Neural progenitor cell (in vitro differentiated cells): ENCODE measurements around the gene LLCFC1. TPM values are rescaled to one million over a fixed set of nuclear protein-coding genes. Genes with fewer than 3 reads are reported as not detected.

ENCODE experiments used
- DNase-seq: peaks from one replicate; pipeline ENCODE4 v3.0.0-alpha.2; 2016; ENCODE audit warnings: low spot score
- H2AFZ ChIP-seq: fragments of 200-600 bp; sonication (generic); replicated peaks from 2 replicates; pipeline ENCODE4 v1.6.1; 2016; ENCODE audit warnings: antibody characterized with exemption
- H3F3A ChIP-seq: fragments of 200-600 bp; sonication (generic); 2 replicates; pipeline ENCODE4 v1.6.1; 2016; ENCODE audit warnings: antibody characterized with exemption, low read depth
- H3K27ac ChIP-seq: fragments of 200-600 bp; sonication (generic); 2 replicates; pipeline ENCODE4 v1.5.1; 2016; ENCODE audit warnings: mild to moderate bottlenecking
- H3K27me3 ChIP-seq: fragments of 200-600 bp; sonication (generic); 2 replicates; pipeline ENCODE4 v1.6.1; 2016; ENCODE audit warnings: mild to moderate bottlenecking, moderate library complexity
- H3K36me3 ChIP-seq: fragments of 200-600 bp; sonication (generic); 2 replicates; pipeline ENCODE4 v1.5.1; 2016
- H3K4me1 ChIP-seq: fragments of 200-600 bp; sonication (generic); 2 replicates; pipeline ENCODE4 v1.6.1; 2016; ENCODE audit warnings: mixed run types
- H3K4me2 ChIP-seq: fragments of 200-600 bp; sonication (generic); 2 replicates; pipeline ENCODE4 v1.6.1; 2016
- H3K4me3 ChIP-seq: fragments of 200-600 bp; sonication (generic); 2 replicates; pipeline ENCODE4 v1.5.1; 2016
- H3K79me2 ChIP-seq: fragments of 200-600 bp; sonication (generic); 2 replicates; pipeline ENCODE4 v1.6.1; 2016; ENCODE audit warnings: low read depth
- H3K9ac ChIP-seq: fragments of 200-600 bp; sonication (generic); 2 replicates; pipeline ENCODE4 v1.6.1; 2016
- H3K9me3 ChIP-seq: fragments of 200-600 bp; sonication (generic); 2 replicates; pipeline ENCODE4 v1.5.1; 2016; ENCODE audit warnings: low read depth
- H4K20me1 ChIP-seq: fragments of 200-600 bp; sonication (generic); 2 replicates; pipeline ENCODE4 v1.6.1; 2016; ENCODE audit warnings: low read depth
- H3K27ac Mint-ChIP-seq: 3 replicates; pipeline ENCODE4 v1.8.0; 2021; ENCODE audit warnings: mixed read lengths
- H3K27me3 Mint-ChIP-seq: 2 replicates; pipeline ENCODE4 v1.8.0; 2022; ENCODE audit warnings: low read depth, mild to moderate bottlenecking, inconsistent platforms, moderate library complexity, mixed read lengths; ENCODE audit not compliant: insufficient read depth
- H3K36me3 Mint-ChIP-seq: 3 replicates; pipeline ENCODE4 v1.8.0; 2021; ENCODE audit warnings: mixed read lengths
- H3K4me1 Mint-ChIP-seq: 3 replicates; pipeline ENCODE4 v1.8.0; 2021; ENCODE audit warnings: mixed read lengths
- H3K4me3 Mint-ChIP-seq: 3 replicates; pipeline ENCODE4 v1.8.0; 2021; ENCODE audit warnings: mild to moderate bottlenecking, moderate library complexity, mixed read lengths
- H3K9me3 Mint-ChIP-seq: 3 replicates; pipeline ENCODE4 v1.8.0; 2020; ENCODE audit warnings: mixed read lengths
- EZH2 ChIP-seq: fragments of 200-600 bp; sonication (generic); IDR thresholded peaks from 2 replicates; pipeline ENCODE4 v1.6.1; 2017; ENCODE audit warnings: antibody characterized with exemption, mild to moderate bottlenecking, moderate library complexity
- EZH2phosphoT487 ChIP-seq: fragments of 200-600 bp; sonication (generic); IDR thresholded peaks from 2 replicates; pipeline ENCODE4 v1.6.1; 2017; ENCODE audit warnings: antibody characterized with exemption
- total RNA-seq: library from RNA; depleted of rRNA; stranded (reverse); fragments of >200 nt; gene quantifications from 2 replicates; pipeline ENCODE4 v1.2.3, GENCODE V29; 2015; ENCODE audit warnings: low replicate concordance
- TF ChIP-seq, protein P1 (sequence below): fragments of 200-600 bp; sonication (generic); IDR thresholded peaks from 2 replicates; pipeline ENCODE4 v1.5.1; 2017; ENCODE audit warnings: antibody characterized with exemption, mild to moderate bottlenecking

LLCFC1 gene
- total RNA-seq, 1 donor from 2014 or later: not detected

DNA sequence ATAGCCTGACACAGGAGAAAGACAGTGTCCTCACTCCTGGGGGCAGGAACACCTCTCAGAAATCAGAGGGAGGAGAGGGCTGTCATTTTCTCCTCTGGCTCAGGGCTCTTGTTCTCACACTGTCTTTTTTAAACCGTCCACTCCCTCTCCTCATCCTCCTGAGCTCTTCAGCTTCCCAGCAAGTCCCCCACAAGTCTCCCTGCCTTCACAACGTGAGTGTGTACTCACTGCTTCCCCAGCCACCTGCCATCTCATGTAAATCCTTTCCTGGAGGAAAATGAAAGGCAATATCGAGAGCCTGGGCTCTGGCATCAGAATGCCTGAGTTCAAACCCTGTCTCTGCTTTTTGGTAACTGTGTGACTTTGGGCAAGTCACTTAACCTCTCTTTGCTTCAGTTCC lies 5.7 kb downstream of the LLCFC1 start:
- H3K9ac ChIP-seq: no peak overlapping the region
- H3K79me2 ChIP-seq: no peaks in the 10 kb centered on the region
- H3F3A ChIP-seq: no peaks in the 10 kb centered on the region
- no peak overlapping the region for H3K4me3 ChIP-seq
- TF ChIP-seq EZH2phosphoT487 (no peak), EZH2 (no peak)
- TF ChIP-seq, protein P1, sequence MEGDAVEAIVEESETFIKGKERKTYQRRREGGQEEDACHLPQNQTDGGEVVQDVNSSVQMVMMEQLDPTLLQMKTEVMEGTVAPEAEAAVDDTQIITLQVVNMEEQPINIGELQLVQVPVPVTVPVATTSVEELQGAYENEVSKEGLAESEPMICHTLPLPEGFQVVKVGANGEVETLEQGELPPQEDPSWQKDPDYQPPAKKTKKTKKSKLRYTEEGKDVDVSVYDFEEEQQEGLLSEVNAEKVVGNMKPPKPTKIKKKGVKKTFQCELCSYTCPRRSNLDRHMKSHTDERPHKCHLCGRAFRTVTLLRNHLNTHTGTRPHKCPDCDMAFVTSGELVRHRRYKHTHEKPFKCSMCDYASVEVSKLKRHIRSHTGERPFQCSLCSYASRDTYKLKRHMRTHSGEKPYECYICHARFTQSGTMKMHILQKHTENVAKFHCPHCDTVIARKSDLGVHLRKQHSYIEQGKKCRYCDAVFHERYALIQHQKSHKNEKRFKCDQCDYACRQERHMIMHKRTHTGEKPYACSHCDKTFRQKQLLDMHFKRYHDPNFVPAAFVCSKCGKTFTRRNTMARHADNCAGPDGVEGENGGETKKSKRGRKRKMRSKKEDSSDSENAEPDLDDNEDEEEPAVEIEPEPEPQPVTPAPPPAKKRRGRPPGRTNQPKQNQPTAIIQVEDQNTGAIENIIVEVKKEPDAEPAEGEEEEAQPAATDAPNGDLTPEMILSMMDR: no peak
- no peaks in the 10 kb centered on the region for H3K9me3 ChIP-seq
- H4K20me1 ChIP-seq: no peaks in the 10 kb centered on the region
- Mint-ChIP-seq H3K27ac (no peak overlapping the region), H3K4me3 (no peak overlapping the region), H3K27me3 (no peaks in the 10 kb centered on the region), H3K9me3 (no peaks in the 10 kb centered on the region), H3K36me3 (no peaks in the 10 kb centered on the region), H3K4me1 (no peaks in the 10 kb centered on the region)
- H3K27me3 ChIP-seq: no peaks in the 10 kb centered on the region
- DNase-seq: no peak
- no peaks in the 10 kb centered on the region for H3K4me1 ChIP-seq
- H3K4me2 ChIP-seq: no peak overlapping the region
- H2AFZ ChIP-seq: no peak overlapping the region
- no peaks in the 10 kb centered on the region for H3K36me3 ChIP-seq
- no peak overlapping the region for H3K27ac ChIP-seq

DNA sequence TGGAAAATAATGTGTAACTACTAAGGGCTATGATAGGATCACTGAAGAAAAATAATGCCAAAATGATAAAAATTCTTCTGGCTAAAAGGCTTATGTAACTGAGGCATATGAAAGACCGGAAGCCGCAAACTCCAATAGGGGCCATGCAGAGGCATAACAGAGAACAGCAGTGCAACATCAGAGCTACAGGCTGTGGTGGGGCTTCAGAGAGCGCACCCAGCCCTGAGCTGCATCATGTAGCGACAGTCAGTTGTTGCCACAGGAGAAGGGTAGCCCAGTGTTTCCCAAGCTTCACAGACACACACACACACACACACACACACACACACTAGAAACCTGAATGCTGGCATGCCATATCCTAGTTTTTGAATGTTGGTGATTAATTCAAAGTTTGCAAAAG lies 9.3 kb downstream of the LLCFC1 start:
- Histone ChIP-seq H3K36me3 (no peaks in the 10 kb centered on the region), H3K27ac (no peak overlapping the region), H3F3A (no peaks in the 10 kb centered on the region), H3K27me3 (no peaks in the 10 kb centered on the region), H4K20me1 (no peaks in the 10 kb centered on the region), H3K4me3 (no peak overlapping the region), H3K9me3 (no peaks in the 10 kb centered on the region), H3K4me2 (no peak overlapping the region), H3K9ac (no peak overlapping the region), H3K79me2 (no peaks in the 10 kb centered on the region), H2AFZ (no peak overlapping the region), H3K4me1 (no peaks in the 10 kb centered on the region)
- H3K36me3 Mint-ChIP-seq: no peaks in the 10 kb centered on the region
- TF ChIP-seq EZH2phosphoT487 (no peak), EZH2 (no peak)
- TF ChIP-seq, protein P1: no peak
- no peaks in the 10 kb centered on the region for H3K27me3 Mint-ChIP-seq
- H3K9me3 Mint-ChIP-seq: no peaks in the 10 kb centered on the region
- H3K4me3 Mint-ChIP-seq: no peak overlapping the region
- DNase-seq: no peak
- H3K4me1 Mint-ChIP-seq: no peaks in the 10 kb centered on the region
- H3K27ac Mint-ChIP-seq: no peak overlapping the region

DNA sequence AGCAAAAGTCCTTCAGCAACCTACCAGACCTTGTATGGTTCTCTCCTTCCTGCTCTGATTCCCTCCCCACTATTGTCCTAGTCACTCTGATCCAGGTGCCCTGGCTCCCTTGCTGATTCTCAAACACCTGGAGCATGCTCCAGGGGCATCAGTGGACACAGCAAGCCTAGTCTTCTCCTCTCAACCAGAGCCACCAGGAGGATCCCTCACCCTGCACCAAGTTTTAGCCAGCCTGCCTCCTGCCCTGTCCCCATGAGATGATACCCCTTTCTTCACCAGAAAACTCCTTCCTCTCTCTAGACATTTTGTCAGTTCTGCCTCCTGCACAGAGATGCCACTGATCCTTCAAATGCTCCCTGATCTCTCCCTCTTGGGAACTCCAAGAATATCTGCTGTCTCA lies 11.0 kb downstream of the LLCFC1 start:
- Mint-ChIP-seq H3K4me1 (no peaks in the 10 kb centered on the region), H3K27me3 (no peaks in the 10 kb centered on the region), H3K36me3 (no peaks in the 10 kb centered on the region), H3K9me3 (peaks cover 3% of the 10 kb centered on the region), H3K27ac (no peak overlapping the region), H3K4me3 (no peak overlapping the region)
- Histone ChIP-seq H3K4me3 (no peak overlapping the region), H3K4me1 (no peaks in the 10 kb centered on the region), H3K36me3 (no peaks in the 10 kb centered on the region), H3K27ac (no peak overlapping the region), H3K9ac (no peak overlapping the region), H4K20me1 (no peaks in the 10 kb centered on the region), H3K27me3 (no peaks in the 10 kb centered on the region), H3F3A (no peaks in the 10 kb centered on the region), H3K79me2 (no peaks in the 10 kb centered on the region), H2AFZ (no peak overlapping the region), H3K4me2 (no peak overlapping the region), H3K9me3 (no peaks in the 10 kb centered on the region)
- DNase-seq: no peak
- TF ChIP-seq, protein P1: no peak
- TF ChIP-seq EZH2phosphoT487 (no peak), EZH2 (no peak)
